Femur (tissue), 1 donor: ENCODE data around the gene UMODL1.

Experiments
- DNase-seq: peaks from one replicate; pipeline ENCODE4 v3.0.0-alpha.2; 2017

Gene UMODL1

DNA sequence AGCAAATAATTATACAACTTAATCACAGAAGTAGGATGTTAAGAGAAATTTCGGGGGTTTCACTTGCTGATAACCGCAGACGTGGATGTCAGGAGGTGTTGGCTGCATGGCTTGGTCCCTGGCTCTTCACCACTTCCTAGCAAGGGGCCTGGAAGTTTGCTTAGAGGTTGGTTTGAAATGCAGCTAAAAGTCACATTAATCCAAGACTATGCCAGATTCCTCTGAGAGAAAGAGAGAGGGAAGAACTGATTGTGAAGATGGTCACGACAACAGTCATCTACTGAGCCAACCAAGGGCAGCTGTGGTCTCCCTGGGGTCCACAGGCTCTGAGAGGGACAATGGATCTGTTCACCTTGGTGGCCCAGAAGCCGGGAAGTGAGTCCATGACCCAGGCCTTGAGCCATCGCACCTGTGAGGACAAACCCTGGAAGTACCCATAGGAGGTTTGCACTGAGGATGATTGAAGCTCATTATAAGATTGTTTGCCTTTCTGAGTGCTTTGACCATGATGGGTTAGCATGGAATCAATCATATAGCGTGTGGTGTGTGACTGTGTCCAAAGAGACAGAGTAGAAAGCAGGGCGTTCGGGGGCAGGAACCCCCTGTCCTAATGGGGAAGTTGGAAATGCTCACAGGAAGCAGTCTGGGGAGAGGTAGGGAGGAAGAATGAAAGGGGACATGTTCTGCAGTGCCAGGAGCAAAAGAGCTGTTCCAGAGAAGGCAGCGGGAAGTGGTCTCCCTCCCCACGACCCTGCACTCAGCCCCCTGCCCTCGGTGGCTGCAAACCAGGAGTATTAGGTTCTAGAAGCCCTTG lies 47.1 kb downstream of the UMODL1 start:
- DNase-seq: no peak

DNA sequence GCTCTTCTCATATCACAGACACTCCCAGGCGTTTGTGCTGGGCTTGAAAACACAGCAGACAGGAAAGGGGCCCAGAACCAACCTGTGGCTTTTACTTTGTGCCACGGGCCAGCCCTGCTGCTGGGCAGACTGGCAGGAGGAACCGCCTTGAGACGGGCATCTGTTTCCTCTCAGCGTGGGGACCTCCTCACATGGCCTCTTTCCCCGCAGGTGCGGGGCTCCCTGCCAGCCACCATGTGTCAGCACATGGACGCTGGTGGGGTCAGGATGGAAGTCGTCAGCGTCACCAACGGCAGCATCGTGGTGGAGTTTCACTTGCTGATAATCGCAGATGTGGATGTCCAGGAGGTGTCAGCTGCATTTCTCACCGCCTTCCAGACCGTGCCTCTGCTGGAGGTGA lies 47.8 kb downstream of the UMODL1 start:
- no peak for DNase-seq

DNA sequence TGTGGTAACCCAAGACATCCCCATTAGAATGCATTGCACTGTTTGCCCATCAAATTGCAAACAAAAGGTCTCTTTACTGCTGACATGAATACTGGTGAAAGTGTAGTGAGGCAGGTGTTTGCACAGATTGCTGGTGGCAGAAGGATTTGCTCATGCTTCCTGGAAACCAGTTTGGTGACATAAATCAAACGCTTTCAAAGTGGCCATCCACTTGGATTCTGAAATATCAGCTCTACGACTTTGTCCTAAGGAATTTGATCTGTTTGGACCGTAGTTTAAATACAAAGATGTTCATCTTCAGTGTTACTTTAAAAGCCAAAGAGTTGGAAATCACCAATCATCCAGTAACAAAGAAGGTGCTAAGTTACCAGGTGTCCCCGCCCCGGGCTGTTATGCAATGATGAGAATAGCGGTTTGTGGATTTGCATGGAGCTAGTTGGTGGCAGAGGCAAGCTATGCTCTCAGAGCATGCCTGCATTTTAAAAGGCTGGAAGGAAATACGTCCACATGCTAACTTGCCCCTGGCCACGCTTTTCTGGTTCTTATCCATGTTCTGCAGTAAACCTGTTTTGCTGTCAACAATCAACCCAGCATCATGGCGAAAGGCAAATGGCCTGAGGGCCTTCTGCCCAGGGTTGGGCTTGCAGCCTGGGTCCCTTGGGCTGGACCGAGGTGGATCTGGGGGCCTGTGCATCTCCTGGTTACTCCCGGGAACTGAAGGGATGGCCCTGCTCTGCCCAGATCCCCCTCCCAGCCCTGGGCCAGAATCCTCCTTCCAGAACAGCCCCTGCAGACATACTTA lies 49.2 kb downstream of the UMODL1 start:
- DNase-seq: no peak

DNA sequence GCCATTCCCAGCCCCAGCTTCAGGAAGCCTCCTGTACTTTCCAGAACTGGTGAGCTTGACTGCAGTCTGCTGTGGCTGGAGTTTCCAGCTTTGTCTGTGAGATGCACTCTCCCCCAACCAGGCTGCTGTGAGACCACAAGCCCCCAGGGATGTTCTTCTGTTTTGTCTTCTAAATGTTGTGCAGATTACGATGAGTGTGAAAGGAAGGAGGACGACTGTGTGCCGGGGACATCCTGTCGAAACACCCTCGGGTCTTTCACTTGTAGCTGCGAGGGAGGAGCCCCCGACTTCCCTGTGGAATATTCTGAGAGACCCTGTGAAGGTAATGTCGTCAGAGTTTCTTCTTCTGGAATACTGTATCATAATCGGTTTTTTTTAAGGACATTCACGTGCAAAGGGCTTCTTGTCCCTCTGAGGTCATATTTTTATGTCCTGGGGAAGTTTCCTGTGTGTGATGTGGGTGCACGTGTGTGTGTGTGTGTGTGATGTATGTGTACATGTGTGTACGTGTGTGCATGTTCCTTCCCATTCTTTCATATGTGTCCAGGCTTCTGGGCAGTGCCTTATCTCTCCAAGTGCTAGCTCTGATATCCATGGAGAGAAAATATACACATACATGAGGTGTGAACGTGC lies 49.9 kb downstream of the UMODL1 start:
- no peak for DNase-seq

DNA sequence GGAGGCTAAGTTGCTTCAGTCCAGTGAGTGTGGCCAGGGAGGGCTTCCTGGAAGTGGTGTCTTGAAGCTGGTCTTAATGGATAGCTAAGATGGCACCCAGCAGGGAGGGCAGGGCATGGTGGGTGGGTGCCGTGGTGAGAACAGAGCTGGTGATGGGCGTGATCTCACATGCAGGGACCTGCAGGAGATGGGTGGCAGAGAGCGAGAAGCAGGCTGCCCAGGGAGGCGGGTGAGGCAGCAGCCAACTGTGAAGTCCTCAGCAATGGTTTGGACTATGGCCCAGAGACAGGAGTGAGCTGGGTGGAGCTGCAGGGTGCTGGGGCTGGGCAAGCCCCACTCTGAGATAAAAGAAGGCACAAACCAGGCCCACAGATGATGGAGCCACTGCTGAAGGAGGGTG lies 50.7 kb downstream of the UMODL1 start:
- no peak for DNase-seq

DNA sequence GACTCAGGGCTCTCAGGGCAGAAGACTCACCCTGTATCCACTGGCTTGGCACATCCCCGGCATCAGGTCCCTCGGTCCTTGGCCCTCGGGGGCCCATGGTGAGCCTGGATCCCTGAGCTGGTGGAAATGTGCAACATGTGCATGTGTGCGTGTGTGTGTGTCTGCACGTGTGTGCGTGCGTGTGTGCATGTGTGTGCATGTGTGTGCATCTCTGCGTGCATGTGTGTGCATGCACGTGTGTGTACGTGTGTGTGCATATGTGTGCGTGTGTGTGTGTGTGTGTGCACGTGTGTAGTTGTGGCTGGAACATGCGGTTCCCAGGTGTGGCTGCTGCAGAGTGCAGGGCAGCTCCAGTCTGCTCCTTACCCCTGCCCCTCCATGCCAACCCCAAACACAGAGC lies 51.3 kb downstream of the UMODL1 start:
- no peak for DNase-seq

DNA sequence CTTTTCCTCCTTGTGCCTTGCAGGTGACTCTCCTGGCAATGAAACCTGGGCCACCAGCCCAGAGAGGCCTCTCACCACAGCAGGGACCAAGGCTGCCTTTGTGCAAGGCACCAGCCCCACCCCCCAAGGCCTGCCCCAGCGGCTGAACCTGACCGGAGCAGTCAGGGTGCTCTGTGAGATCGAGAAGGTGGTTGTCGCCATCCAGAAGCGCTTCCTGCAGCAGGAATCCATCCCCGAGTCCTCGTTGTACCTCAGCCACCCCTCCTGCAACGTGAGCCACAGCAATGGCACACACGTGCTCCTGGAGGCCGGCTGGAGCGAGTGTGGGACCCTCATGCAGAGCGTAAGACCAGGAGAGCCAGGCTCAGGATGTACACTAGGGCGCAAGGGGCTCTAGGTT lies 51.7 kb downstream of the UMODL1 start:
- no peak for DNase-seq

DNA sequence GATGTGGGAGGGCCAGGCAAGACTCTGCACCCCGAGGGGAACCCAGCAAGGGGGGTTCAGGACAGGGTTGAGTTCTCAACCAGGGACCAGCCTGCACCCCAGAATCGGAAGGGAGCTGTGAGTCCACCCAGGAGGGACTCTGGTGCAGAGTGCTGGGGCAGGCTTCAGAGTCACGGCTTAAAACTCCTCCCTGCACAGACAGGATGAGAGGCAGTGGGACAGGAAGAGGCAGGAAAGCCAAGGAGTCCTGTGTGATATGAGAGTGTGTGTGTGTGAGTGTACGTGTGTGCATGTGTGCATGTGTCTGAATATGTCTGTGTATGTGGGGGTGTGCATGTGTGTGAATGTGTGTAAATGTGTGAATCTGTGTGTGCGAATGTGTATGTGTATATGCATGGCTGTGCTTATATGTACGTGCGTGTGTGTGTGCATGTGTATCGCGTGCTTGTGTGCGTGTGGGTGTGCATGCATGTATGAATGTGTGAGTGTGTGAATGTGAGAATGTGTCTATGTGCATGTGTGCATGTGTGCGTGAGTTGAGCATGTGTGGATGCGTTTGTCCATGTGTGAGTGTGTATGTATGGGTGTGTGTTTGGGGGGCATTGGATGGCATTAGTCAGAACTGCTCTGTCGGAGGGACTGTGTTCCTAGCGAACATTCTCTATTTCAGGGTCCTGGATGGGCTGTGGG lies 52.2 kb downstream of the UMODL1 start:
- DNase-seq: no peak

DNA sequence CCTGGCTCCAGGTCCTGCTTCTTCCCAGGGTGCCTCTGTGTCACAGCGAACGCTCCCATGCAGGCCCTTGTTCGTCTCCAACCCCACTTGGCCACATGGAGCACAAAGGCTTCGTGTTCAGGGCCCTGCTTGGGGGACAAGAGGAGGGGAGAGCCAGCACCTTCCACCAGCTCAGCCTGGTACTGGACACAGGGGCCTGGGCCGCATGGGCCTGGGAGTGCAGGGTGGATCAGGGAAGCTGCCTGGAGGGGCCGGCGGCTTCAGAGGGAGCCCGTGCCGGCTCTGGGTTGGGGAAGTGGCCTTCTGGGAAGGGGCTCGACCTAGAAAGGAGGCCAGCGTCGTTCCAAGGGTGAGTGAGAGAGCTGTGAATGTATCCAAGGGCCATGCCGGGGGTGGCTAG lies 53.0 kb downstream of the UMODL1 start:
- DNase-seq: no peak

DNA sequence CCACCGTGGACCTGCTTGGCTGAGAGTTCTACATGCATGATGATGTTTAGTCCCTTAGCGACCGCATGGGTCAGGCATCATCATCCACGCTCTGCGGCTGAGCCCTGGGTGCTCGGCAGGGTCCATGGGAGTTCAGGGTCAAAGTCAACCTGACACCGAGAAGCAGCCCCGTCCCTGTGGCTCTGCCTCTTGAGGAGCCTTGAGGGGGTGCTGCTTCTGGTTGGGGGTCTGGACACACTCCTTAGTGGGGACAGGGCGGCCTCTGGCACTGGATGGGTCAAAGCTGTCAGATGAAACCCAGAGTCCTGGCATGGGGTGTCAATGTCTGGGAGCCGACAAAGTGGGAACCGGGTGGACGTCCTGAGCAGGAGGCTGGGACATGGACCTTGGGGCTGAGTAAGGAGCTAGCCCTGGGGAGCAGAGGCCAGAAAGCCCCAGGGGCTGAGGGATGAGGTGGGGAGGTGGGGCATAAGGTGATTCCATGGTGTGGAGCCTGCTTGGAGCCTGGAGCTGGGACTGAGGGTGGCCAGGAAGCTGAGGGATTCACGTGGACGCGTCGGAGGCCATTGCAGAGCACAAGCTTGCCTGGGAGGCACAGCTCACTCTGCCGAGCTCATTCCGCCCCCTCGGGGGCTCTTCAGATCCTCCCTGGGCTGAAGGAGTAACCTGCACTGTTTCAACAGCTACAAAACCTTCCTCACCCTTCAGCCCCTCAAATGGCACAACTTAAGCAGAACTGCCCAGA lies 53.9 kb downstream of the UMODL1 start:
- DNase-seq: no peak

DNA sequence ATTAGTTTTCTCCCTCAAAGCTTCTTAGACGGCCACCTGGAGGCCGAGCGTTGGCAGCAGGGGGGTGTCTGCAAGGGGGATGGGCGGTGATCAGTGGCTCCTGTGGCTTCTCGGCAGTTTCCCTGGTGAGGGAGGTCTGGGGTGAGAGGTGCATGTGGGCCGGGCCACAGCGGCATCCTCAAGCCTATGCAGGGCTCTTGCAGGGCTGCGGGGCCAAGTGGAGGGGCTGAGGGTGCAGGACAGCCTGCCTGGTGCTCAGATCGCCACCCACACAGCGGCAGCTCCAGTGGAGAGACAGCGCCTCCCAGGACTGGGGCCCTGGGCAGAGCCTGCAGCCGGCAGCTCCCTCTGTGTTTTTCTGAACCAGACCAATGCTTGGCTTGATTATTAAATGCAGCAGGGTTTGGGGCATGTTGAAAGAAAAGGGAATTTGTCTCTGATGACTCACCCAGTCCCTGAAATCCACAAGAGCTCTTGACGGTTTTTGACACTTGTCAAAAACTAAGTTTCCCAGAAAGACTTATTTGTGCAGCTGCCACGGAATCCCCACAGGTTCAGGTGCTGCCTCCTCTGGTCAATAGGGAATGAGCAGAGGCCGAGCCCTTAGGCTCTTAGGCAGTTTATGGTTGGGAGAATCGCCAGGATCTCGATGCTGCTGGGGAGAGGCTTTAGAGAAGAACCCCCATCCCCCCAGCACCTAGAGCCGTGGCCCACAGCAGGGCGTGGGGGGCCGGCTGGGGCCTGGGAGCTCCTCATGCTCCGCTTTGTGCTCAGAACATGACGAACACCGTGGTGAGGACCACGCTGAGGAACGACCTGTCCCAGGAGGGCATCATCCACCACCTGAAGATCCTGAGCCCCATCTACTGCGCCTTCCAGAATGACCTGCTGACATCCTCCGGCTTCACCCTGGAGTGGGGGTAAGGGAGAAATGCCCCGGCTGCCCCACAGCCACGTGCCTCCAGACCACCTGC lies 54.7 kb downstream of the UMODL1 start:
- no peak for DNase-seq

DNA sequence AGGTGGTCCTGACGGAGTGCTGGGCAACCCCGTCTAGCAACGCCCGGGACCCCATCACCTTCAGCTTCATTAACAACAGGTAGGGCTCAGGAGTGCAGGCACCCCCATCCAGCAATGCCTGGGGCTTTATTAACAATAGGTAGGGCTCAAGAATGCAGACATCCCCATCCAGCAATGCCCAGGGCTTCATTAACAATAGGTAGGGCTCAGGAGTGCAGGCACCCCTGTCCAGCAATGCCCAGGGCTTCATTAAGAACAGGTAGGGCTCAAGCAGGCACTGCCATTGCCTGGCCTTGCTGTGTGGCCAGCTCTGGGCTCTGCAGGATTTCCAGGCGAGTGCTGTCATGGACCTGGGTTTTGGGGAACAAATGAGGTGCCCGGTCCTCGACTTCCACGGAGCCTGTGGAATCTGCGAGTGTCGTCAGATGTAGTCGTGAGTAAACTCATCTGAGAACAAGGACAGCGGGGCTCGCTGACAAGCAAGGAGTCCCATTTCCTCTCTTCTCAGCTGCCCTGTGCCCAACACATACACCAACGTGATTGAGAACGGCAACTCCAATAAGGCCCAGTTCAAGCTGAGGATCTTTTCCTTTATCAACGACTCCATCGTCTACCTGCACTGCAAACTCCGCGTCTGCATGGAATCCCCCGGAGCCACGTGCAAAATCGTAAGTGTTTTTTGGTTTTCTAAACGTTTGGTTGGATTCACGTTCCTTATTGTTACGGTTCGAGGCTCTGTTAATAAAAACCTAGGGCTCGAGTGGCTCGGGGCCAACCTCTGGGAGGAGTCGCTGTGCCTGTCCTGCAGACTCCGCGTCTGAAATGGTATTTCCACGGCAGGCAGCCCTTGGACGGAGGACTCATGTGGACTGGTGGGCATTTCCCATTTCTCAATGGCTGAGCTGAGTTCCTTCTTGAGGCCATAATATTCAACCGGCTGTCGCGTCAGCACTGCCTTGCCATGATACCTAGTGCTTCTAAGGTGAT lies 56.3 kb downstream of the UMODL1 start:
- no peak for DNase-seq

DNA sequence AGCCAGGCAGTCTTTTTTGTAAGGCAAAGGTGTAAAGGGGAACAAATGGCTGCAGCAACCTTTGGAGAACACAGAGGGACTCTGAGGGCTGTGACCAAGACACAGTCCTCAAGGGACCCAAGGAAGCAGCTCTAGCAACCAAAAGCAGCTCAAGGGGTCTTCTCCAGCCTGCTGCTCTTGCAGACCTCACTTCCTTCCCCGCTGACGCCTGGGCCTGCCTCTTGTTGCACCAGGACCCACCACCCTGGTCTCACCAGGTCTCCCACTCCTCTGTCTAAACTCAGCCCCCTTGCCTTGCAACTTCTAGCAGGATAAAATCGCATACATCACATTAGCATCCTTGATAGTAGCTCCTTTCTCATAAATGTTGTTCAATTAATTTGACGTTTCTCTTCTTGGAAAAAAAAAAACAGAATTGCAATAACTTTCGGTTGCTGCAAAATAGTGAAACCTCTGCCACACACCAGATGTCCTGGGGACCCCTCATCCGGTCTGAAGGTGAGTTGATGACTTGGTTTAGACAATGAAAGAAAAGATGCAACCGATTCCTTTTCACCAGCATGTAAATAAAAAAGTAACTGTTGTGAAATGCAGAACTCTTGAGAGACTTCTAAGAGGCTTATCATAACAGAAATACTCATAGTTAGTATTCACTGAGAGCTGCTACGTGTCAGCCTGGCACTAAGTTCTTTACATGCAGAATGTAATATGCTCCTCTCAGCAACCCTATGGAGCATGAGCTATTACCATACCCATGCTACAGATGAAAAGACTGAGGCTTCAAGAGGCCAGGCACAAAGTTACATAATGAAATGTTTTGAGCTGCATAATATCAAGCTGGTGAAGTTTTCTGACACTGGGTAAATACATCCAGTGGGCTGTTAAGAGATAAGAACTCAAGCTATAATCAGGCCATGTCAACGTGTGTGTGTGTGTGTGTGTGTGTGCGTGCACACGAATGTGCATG lies 58.5 kb downstream of the UMODL1 start:
- no peak for DNase-seq

DNA sequence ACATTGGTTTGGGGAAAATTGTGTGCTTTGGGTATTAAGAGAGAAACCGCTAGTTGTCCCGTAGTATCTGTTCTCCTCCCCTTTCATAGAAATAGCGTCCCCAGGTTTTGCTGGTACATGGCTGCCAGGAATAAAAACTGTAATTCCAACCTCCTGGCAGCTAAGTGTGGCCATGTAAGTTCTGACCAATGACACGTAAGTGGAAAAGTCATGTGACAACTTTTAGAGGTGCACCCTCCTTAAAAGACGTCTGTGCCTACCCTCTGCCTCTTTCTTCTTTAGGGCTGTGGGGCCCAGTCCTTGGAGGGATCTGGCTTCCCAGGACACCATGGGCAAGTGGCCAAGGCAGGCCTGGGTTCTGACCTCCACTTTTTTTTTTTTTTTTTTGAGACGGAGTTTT lies 59.3 kb downstream of the UMODL1 start:
- no peak for DNase-seq

DNA sequence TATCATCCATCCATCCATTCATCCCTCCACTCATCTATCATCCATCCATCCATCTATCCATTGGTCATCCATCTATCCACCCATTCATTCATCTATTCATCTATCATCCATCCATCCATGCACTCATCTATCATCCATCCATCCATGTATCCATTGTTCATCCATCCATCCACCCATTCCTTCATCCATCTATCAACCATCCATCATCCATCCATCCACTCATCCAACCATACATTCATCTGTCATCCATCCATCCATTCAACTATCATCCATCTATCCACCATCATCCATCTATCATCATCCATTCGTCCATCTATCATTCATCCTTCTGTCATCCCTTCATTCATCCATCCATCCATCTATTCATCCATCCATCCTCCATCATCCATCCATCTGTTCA lies 61.1 kb downstream of the UMODL1 start:
- DNase-seq: no peak

DNA sequence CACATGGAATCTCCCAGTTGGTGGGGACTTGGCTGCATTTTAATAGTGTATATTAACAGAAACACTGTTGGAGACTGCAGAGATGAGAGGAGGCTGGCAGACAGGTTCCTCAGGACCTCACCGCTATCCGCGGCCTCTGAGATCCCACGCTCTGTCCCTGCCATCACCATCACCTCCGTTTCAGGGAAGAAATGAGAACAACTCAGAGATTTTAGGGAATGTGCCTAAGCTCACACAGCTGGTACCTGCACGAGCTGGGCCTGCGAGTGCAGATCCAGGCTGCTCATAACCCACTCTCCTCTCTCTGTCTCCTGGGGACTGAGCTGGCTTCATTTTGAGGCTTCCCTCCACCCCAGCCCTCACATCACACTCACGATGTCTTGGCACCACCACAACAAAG lies 62.0 kb downstream of the UMODL1 start:
- DNase-seq: no peak

DNA sequence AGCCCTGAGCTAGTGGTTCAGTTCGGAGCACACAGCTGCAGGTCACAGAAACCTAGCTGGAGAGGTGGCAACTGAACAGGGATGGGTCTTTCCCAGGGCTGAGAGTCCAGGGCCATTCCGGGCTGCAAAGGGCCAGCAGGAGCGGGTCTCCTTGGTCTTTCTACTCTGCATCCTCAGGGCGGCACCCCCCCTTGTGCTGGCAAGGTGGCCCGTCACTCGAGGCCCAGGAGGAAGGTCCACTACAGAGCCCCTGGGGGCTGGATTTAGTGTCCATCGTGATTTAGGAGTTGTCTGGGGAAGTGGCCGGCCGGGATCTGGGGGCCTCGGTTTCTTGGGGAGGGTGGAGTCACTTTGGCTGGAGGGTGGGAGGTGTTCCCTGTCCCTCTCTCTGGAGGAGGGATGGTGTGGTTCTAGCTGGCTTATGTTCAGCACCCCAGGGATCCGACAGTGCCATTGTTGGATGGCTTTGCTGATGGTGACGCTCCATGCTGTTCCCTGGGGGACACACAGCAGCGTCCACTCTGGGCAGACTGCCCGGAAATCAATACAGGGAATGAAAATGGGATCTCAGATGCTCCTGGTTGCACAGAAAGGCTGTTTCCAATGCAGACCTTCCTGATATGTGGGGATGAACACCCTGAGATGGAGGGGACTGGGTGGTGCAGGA lies 64.4 kb downstream of the UMODL1 start:
- DNase-seq: no peak
